CD4-positive, alpha-beta T cell treated with Interferon gamma for 1 hour (primary cell): ENCODE data around the gene ADAM33.

Experiments used
- DNase-seq: peaks from one replicate; pipeline ENCODE4 v3.0.0-alpha.2; 2020

Gene ADAM33

GRCh38 chr20:3686867-3687321 lies 5.1 kb upstream of the ADAM33 start:
- DNase-seq: no peak

GRCh38 chr20:3686421-3686820 lies 4.6 kb upstream of the ADAM33 start:
- no peak for DNase-seq

GRCh38 chr20:3685341-3685740 lies 3.5 kb upstream of the ADAM33 start:
- DNase-seq: no peak

- DNase-seq: no peak
Observed at GRCh38 chr20:3681352-3681930, 369 bp downstream of the ADAM33 start.

GRCh38 chr20:3680701-3681351 lies 984 bp downstream of the ADAM33 start:
- no peak for DNase-seq

GRCh38 chr20:3679749-3680700 lies 1.8 kb downstream of the ADAM33 start:
- no peak for DNase-seq

- no peak for DNase-seq
Observed at GRCh38 chr20:3678856-3679720, 2.7 kb downstream of the ADAM33 start.

- no peak for DNase-seq
Observed at GRCh38 chr20:3678198-3678597, 3.6 kb downstream of the ADAM33 start.

GRCh38 chr20:3677733-3678132 lies 4.1 kb downstream of the ADAM33 start:
- no peak for DNase-seq

- no peak for DNase-seq
Observed at GRCh38 chr20:3674995-3675900, 6.6 kb downstream of the ADAM33 start.

- DNase-seq: no peak
Observed at GRCh38 chr20:3674447-3674846, 7.4 kb downstream of the ADAM33 start.

- DNase-seq: no peak
Observed at GRCh38 chr20:3673221-3674070, 8.4 kb downstream of the ADAM33 start.

- no peak for DNase-seq
Observed at GRCh38 chr20:3672547-3673171, 9.2 kb downstream of the ADAM33 start.

- no peak for DNase-seq
Observed at GRCh38 chr20:3671986-3672546, 9.7 kb downstream of the ADAM33 start.

GRCh38 chr20:3670945-3671344 lies 10.9 kb downstream of the ADAM33 start:
- DNase-seq: no peak

GRCh38 chr20:3670511-3670910 lies 11.3 kb downstream of the ADAM33 start:
- no peak for DNase-seq

GRCh38 chr20:3669710-3670367 lies 12.0 kb downstream of the ADAM33 start:
- no peak for DNase-seq

- DNase-seq: no peak
Observed at GRCh38 chr20:3667434-3668037, 14.3 kb downstream of the ADAM33 start.

- DNase-seq: no peak
Observed at GRCh38 chr20:3663858-3664257, 18.0 kb downstream of the ADAM33 start.
